ENCODE results near the gene RNU2-63P.

DNA sequence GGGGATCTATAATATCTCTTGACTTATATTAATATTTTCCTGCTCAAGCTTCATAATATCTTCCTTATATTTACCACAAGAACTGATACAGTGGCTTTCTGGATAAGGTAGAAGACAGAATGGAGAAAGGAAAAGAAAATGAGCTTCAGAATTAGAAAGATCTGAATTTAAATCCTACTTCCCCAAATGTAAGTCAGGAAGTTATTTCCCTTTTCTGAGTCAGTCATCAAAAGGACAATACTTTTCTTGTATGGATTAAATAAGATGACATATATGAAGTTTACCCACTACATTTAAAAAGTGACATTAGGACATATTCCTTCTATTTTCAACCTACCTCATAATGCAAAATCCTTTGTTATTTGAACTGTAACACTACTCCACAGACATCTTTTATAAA lies 20.3 kb upstream of the RNU2-63P start:
- TF ChIP-seq EP300 (IDR thresholded peaks at IDR 0.05; ENCODE audit: low read depth) (no peak), POLR2A (IDR thresholded peaks at IDR 0.05) (no peak), POLR2AphosphoS5 (IDR thresholded peaks at IDR 0.05) (no peak)
- TF ChIP-seq, protein P1, sequence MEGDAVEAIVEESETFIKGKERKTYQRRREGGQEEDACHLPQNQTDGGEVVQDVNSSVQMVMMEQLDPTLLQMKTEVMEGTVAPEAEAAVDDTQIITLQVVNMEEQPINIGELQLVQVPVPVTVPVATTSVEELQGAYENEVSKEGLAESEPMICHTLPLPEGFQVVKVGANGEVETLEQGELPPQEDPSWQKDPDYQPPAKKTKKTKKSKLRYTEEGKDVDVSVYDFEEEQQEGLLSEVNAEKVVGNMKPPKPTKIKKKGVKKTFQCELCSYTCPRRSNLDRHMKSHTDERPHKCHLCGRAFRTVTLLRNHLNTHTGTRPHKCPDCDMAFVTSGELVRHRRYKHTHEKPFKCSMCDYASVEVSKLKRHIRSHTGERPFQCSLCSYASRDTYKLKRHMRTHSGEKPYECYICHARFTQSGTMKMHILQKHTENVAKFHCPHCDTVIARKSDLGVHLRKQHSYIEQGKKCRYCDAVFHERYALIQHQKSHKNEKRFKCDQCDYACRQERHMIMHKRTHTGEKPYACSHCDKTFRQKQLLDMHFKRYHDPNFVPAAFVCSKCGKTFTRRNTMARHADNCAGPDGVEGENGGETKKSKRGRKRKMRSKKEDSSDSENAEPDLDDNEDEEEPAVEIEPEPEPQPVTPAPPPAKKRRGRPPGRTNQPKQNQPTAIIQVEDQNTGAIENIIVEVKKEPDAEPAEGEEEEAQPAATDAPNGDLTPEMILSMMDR (IDR thresholded peaks at IDR 0.05): no peak

Data from transverse colon (tissue), 4 donors.